HG03139 (cell line): Measurements from ENCODE around the gene DAP.

ENCODE experiments used
- ATAC-seq: cut with Tn5 transposase; IDR thresholded peaks from one replicate; pipeline ENCODE4 v1.9.1; 2021; ENCODE audit not compliant: unreplicated experiment

DAP gene

DNA sequence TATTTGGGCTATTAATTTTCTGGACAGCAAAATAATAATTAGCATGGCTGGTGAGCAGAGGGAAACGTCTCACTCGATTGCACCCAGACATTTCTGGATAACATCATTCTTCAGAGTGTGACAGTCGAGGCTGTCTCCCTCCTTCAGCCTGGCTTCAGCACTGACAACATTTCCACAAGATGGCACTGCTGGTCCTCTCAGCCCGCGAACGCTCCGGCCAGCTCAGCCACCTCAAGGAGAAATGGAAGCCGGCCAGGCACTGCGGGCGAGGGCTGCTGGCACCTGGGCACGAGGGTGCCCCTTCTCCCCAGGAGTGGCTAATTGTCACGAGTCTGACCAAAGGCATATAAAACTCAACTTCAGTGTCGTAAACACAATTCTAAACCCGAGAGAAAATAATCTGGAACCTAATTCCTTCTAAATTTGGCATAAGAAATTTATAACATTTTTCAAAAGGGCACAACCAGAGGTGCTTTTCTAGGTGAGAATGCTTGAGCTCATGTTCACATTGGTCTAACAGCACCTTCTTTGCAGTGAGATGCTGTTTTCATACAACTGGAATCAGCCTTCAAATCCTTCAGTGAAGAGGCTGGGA lies 65.9 kb downstream of the DAP start:
- peak; percentile 34 for ATAC-seq

DNA sequence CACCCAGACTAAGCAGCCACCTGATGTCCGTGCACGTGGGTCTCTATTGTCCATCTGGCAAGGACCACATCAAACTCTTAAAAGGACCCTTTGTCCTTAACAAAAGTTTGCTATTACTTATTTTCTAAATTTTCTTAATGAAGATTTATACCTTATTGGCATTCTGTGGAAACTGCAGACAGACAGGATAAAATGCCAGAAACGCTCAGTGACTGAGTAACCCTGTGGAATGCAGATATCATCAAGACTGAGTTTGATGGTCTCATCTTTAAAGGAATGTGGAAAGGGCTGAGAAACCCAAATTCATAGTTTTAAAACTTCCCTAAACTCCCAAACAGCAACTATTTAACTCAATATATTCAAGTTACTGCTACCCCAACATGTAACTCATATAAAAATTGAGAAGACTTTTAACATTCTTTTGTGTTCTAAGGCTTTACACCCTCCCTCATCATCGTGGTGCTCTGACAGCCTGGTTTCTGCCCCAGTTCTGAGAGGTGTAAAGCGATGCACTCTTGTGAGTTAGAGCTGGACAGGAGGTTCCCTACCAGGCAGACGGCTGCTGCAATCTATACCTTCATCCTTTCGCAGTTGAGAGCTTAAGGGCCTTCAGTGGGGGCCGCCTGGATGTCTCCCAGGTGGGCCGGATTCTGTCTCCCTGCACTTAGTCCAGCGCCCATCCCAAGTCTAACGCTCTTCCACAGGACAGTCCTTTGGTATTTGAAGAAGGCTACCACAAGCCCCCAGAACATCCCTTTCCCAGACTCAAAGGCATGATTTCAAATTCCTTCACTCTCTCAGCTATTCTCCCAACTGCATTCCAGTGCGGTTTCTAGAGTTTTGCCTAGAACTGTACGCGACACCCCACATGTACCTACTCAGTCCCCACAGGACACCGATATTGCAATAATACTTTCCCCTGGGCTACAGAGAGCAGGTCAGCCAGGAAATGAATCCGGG lies 68.9 kb downstream of the DAP start:
- no peak for ATAC-seq

DNA sequence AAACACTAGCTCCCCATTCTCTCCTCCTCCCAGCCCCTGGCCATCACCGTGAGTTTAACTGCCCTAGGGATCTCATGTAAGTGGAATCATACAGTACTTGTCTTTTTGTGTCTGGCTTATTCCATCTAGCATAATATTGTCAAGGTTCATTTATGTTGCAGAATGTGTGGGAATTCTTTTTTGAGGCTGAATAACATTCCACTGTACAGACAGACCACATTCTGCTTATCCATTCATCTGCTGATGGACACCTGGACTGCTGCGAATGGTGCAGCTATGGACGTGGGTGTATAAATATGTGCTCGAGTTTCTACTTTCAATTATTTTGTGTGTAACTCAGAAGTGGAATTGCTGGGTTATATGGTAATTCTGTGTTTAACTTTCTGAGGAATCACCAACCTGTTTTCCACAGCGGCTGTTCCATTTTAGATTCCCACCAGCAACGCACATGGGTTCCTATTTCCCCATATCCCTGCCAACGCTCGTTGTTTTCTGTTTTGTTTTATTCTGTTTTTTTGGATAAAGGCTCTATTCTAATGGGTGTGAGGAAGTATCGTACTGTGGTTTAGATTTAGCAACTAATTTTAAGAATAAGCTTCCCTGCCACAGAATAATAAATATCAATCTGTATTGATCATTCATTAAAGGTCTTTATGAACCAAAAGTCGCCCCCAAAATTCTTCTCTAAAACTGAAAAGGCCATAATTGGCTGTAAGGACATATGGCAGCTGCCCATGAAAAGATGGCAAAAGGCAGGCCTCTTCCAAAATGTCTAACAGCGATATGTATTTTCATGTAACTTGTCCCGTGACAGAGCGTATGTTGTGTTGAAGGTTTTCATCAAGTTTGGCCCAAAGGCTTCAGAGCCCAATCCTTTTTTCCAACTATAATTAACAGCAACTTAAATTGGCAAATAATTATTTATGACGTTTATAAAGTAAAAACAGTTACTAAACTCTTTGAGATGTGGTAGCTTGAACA lies 70.3 kb downstream of the DAP start:
- ATAC-seq: no peak

DNA sequence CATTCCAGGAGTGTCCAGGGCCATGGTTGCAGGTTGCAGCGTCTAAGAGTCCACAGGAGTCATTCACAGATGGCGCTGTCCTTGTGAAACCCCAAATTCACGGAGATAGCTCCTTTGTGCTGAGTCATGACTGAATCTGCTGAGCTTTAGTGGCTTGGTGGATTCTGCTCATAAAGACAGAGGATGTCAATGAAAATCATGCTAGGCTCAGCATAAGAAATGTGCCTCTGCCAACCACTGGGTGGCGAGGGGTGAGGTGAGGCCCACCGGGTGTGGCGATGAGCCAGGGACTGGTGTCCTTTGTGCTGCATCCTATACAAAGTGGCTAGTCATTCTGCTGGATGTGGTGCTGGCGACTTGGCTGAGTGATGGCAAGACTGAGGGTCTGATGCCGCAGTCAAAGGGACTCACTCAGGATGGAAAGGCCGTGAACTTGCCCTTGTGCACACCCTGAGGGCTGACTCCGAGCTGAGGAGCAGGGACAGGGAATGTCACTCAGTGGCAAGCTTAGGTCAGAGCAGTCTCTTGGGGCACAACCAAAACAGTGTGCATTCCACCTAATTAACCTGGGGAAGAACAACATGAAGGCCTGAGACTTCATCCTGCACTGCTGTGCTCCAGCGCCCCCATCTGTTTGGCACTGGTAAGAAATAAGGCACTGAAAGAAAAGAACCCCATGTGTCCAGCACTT lies 71.5 kb downstream of the DAP start:
- ATAC-seq: no peak

DNA sequence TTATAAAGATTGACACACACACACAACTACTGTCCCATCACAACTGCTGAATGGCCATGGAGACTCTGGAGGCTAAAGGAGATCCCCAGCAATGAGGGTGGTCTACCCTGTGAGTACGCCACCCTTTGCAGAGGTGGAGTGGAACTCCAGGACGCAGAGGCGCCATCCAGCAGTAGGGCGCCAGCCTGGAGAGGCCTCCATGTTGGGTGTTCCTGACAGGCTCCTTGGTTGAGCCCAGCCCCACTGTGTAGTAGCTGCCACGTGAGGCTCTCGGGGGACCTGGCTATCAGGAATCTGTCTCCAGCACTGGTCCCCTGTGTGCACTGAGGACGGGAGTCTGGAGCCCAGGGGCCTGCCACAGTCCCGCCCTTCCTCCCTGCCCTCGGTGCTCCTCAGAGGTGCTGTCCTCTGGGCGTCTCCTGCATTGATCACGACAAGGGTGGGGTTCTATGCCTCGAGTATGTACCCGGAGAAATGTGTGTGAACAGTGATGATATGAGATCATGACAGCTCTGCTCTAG lies 72.3 kb downstream of the DAP start:
- no peak for ATAC-seq

DNA sequence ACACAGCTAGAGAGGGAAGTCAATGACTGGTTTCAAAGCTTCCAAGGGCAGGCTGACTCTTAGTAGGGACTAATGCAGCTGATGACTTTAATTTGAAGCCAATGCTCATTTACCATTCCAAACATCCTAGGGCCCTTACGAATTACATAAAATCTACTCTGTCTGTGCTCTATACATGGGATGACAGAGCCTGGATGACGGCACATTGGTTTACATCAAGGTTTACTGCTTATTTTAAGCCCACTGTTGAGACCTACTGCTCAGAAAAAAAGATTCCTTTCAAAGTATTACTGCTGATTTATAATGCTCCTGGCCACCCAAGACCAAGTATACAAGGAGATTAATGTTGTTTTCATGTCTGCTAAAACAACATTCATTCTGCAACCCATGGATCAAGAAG lies 74.1 kb downstream of the DAP start:
- ATAC-seq: no peak

DNA sequence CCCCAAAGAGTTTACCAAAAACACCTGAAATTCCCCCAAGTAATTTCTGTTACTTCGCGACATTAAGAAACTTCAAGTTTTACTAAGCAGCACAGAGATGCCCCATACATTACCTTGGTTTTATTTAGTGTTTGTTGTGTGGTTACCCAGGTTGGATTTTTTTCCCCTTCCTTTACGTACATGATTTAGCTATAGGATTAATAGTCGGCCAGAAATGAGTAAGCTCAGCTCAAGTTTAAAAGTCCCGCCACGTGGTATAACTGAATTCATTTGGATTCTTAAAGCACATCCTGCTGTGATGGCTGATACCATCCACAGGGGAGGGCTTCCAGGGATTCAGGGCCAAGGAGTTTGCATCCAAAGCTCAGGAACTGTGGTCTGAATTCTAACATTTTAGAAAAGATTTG lies 75.9 kb downstream of the DAP start:
- peak; percentile 50 for ATAC-seq

DNA sequence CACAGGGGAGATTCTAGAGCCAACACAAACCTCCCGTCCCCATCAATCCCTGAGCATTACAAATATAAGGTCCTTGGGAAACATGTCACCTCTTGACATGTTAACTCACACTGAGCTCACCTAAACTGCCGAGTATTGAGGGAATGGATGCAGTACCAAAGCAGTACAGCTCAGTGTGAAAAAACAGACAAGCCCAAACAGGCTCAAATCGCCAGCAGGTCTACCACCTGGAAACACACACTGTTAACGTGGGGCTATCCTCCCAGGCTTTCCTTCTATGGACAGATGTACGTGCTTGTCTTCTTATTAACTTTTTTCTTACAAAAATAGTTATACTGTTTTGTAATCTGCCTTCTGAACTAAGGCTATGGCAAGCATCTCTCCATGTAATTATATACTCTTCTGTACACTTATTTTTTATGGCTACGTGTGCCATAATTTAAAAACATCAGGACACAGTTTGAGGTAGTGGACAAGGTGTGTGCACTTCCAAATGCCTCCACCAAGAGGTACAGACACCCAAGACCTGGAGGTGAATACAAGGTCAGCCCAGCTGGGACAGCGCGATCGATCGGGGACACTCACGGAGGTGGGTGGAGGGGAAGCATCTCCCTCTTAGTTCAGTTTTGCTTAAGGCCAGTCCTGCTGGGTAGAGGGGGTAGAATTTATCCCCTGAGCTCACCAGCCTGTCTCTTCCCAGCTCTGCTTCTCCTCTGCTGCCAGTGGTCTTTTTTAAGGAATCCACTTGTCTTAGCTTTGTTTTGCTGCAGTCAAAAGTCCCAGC lies 76.5 kb downstream of the DAP start:
- peak; percentile 15 for ATAC-seq

DNA sequence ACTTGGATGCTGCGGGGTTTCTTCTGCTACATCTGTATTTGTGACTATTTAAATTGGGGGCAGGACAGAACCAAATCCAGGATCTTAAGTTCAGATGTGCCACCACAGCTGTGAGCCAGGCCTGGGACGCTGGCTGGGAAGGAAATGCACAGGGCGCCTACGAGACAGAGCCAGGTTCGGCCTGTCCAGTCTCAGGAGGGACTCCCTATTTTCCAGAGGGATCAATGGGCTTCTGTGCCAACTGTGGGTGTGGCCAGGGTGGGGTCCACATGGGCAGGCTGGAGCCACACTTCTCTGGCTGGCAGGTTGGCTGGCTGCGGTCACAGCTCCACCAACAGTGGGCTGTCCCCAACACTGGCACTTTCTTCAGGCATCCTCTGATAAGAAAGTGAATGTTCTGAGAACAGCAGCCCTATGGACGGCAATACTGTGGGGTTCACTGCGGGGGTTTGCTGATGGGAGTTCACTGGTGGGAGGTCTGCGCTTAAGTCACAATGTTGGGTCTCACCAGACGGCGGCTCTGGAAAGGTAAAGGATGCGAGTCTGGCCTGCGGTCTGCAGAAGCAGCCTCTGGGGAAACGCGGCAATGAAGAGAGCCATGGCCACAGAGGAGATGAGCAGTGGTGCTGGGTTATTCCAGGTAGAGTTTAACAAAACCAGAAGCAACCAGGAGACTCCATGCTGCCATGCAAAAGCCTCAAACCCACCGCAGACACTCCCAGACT lies 78.1 kb downstream of the DAP start:
- ATAC-seq: no peak

DNA sequence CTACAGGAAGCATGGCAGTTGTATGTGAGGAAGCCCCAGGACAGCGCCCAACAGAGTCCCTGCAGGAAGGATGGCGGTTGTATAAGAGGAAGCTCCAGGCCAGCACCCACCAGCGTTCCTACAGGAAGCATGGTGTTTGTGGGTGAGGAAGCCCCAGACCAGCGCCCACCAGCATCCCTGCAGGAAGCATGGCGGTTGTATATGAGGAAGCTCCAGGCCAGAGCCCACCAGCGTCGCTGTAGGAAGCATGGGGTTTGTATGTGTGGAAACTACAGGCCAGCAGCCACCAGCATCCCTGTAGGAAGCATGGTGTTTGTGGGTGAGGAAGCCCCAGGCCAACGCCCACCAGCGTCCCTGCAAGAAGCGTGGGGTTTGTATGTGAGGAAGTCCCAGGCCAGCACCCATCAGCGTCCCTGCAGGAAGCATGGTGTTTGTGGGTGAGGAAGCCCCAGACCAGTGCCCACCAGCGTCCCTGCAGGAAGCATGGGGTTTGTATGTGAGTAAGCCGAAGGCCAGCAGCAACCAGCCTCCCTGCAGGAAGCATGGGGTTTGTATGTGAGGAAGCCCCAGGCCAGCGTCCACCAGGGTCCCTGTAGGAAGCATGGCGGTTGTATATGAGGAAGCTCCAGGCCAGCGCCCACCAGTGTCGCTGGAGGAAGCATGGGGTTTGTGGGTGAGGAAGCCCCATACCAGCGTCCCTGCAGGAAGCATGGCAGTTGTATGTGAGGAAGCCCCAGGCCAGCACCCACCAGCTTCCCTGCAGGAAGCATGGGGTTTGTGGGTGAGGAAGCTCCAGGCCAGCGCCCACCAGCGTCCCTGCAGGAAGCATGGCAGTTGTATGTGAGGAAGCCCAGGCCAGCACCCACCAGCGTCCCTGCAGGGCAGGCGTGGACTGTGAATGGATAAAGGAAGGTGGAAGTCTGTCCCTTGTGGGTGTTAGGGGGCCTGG lies 79.0 kb downstream of the DAP start:
- ATAC-seq: no peak

DNA sequence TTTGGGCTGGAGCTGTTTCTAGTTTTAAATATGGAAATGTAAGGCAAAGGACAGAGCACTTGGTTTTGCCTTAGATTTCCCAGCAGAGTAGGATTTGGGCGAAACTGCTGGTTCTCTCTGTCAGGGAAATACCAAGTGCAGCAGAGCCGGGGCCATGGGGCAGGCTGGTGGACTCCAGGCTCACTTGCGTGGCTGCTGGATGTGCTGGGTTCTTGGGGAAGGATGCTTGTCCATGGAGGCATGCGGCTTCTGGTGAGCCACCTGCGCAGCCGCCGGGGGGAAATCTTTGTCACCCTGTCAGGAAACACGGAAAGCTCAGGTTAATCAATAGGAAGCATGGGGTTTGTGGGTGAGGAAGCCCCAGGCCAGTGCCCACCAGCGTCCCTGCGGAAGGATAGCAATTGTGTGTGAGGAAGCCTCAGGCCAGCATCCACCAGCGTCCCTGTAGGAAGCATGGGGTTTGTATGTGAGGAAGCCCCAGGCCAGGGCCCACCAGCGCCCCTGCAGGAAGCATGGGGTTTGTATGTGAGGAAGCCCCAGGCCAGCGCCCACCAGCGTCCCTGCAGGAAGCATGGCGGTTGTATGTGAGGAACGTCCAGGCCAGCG lies 80.1 kb downstream of the DAP start:
- ATAC-seq: no peak

DNA sequence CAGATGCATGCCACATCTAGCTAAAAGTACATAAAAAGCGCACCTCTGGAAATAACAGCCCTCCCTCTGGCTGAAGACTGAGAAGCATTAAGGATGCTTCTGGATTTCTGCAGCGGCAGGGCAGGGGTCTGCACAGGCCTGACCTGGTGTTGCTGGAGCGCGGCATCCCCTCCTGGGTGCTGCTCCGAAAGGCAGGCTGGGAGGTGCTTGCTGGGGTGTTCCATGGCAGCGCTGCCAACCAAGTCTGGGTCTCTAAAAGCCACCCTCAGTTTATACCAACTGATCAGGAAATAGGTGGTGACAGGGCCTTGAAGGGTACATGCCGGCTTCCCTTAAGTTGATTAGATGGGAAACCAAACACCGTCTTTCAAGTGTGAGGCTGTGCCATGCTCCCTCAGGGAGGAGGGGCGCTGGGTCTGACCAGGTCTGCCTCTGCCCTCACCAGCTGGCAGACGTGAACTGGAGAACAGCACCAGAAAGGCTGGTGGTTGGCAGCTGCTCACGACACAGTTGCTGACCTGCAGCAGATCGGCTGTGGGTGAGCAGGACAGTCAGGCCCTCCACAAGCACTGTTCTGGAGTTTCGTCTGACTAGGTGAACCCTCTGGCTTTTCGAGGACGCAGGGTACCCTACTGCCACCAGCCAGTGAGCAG lies 81.6 kb downstream of the DAP start:
- ATAC-seq: no peak

DNA sequence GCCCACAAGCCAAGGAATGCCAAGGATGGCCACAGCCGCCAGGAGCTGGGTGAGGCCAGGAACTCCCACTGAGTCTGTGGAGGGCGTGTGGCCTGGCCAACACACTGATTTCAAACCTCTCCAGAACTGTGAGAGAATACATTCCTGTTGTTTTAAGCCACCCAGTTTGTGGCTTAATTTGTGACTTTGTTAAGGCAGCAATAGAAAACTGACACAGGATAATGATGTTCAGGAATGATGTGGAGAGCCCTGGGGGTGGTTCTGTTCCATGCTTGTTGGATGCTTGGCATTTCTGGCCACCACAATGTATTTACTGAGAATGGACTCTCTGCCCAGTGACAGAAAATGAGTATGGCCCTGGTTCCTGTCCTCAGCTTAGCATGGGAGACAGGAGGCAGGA lies 82.8 kb downstream of the DAP start:
- ATAC-seq: no peak

DNA sequence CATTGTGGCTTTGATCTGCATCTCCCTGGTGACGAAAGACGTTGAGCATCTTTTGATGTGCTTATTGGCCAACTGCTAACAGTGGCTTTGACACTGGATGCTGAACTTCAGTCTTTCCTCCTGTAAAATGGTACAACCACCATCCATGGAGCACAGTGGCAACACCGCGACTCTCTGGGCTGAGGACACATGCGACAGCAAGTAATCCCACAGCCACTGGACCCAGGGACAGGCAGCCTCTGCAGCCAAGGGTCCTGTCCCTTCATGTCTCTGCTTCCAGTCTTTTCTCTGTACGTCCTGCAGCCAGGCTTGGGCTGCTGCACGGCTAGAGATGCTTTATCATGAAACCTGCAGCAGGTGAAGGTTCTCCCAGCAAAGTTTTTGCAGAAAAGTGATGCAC lies 83.5 kb downstream of the DAP start:
- no peak for ATAC-seq

DNA sequence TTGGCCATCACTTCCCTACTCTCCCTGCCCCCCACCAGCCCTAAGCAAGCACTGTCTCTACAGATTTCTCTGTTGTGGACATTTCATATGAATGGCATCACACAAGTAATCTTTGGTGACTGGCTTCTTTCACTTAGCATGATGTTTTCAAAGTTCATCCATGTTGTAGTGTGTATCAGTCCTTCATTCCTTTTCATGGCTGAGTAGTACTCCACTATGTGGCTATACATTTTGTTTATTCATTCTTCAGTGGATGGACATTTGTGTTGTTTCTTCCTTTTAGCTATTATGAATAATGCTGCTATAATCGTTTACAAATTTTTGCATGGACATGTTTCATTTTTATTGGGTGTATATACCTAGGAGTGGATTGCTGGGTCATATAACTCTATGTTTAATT lies 84.1 kb downstream of the DAP start:
- no peak for ATAC-seq

DNA sequence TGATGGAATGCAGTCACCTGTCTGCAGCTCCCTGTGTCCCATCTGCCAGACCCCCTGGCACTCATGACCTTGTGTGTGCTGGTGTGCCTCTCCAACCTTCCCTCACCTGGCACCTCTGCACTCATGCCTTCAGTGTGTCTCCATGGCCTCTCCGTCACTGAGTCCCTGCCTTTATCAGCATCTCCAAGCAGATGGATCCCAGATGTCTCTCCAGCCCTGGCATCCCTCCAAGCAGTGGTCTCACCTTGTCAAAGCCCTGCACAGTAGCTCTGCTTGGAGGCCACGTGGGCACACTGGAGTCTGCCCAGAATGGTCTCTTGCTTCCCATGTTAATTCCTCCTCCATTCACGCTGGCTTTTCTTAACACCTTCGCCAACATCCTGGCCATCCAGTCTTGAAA lies 84.8 kb downstream of the DAP start:
- no peak for ATAC-seq

DNA sequence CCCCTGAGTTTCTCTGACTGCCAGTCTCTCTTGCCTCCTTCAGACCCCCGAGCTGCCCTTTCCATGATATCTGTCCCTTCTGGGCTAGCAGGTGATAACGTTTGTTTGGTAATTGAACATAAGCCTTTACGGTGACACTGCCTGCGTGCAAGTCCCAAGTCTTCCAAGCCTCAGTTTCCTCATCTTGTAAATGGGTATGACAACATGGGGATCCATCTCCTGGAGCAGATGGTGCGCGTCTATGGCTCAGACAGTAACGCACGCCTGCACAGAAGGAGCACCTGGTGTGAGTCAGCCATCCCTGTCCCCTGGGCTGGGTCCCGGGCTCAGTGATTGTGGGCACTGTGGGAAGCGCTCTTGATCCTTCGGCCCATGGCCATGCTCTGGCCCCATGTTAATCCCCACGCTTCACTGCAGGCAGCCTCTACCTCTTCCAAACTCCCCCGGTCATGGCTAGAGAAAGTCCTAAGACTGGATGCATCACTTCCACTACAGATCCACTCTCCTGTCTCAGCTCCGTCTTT lies 85.8 kb downstream of the DAP start:
- no peak for ATAC-seq
